HG03521 (cell line): ENCODE measurements around the gene PELI3.
A peak's percentile ranks its signal among the peaks of the same experiment; 100 is the strongest.

Experiments used
- ATAC-seq: cut with Tn5 transposase; IDR thresholded peaks from one replicate; pipeline ENCODE4 v1.9.1; 2021; ENCODE audit warnings: mild to moderate bottlenecking, moderate library complexity; ENCODE audit not compliant: unreplicated experiment

Gene PELI3

GRCh38 chr11:66473608-66474515 is 7.2 kb downstream of the PELI3 start:
- no peak for ATAC-seq

- ATAC-seq = no peak
Measured at GRCh38 chr11:66475349-66476172, 8.9 kb downstream of the PELI3 start.

GRCh38 chr11:66476173-66476840 is 9.6 kb downstream of the PELI3 start:
- ATAC-seq = no peak

DNA sequence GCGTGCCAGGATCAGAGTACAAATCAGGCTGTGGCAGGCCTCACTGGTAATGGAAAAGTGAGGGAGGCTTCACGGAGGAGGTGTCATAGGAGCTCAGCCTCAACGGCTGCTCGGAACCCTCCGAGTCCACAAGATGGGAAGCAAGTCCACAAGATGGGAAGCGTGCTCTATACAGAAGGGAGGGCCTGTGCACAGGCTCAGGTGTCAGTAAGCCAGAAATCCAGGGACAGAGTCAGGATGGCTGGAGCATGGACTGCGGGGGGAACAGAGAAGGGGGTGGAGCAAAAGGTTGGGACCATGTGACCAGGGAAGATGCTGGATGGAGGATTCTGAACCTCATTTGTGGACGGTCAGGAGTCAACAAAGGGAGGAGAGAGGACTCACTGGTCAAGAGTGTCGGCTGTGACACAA is 10.1 kb downstream of the PELI3 start:
- ATAC-seq = no peak

DNA sequence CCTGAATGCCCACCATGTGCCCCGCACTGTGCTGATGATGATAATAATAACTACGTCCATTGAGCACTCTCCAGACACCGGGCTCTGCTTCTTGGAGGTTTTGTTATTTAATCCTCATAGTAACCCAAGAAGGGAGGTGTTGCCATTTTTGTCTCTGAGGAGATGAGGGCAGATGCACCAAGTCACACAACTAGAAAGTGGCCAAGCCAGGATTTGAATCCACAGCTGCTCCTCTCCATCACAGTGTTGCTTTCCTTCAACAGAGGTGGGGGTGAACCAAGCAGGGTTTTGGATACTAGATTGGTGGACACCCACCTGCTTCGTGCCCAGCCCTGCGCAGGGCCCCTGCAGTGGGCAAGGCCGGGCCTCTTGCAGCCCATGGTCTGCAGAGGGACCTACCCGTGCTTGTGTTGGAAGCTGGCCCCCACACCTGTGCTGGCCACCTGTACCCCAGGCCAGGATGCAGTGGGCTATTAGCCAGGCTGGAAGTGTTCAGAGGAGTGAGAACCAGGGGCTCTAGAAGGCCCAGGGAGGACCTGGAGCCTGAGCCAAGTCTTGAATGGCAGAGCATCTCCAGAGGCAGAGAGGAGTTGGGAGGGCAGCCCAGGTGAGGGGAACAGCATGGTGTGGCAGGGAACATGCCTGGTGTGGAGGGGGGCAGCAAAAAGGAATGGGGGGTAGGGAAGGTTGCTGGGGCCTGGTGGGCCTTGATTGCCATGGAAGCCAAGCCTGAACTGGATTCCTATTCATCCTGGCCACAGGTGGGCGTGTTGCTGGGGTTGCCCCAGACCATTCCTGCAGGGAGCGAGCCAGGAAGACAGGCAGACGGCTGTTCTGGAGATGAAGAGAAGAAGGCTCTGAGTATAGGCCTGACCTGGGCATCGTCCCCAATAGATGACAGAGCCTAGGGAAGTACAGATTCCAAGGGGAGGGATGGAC is 10.8 kb downstream of the PELI3 start:
- no peak for ATAC-seq

- no peak for ATAC-seq
Measured at GRCh38 chr11:66478729-66479393, 12.2 kb downstream of the PELI3 start.

DNA sequence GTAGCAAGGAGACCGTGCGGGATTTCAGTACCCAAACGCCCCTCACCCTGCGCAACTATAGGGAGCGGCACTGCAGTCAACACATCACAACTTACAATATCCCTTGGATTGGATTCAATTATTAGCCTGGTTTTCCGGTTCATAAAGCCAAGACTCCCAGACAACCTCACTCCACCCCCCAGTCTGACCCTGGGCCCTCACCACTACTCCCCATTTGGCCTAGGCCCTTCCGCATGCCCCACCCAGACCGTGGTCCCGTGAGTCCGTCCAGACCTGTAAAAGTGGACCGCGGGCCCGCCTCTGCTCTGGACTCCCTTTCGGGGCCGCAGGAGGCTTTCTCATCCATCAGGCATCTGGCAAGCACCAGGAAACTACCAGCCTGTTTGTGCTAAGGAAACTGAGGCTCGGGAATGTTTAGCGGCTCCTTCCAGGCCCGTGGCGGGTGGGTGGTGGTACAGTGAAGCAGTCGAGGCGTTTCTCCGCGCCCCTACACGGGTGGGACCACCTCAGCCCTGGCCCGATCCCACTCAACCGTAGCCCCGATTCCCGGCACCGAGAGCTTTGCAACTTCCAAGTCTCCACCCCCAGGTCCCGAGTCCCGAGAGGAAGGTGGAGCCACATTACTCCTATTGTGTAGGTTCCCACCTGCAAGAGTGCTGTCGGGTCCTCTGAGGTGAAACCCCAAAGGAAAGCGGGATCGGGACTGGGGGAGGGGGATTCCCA is 12.8 kb downstream of the PELI3 start:
- ATAC-seq = peak; percentile 1

DNA sequence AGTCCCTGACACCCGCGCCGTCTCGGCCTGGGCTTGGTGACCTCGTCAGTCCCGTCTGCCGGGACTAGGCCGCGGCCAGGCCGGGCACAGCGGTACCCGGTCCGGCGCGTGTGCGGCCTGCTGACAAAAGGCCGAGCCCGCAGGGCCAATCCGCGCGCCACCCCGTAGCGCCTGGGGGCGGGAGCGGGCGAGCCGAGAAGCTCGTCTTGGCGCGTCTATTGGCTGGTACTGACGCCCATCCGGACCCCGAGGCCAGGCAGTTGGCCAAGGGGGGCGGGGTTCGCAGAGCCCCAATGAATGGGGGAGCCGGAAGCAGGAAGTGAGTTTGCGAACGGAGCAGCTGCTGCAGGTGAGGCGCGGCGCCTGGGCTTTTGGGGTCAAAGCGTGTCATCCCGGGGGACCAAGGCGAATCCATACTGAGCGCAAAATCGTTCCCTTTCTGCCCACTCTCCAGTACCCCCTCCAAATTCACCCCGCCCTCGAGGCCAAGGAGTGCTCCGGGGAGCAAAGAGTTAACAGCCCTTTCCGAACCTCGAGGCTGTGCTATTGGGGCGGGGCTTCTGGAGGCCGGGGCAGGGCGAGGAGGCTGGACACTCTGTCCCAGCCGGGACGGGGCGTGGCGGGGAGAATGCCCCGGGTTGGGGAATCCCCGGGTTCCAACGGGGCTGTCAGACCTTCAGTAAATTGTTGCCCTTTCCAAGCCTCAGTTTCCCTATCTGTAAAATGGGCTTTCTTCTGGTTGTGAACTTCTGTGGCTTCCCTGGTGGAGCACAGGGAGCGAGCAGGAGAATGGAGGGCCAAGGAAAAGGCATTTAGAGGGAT is 13.6 kb downstream of the PELI3 start, which contains the start of gene DPP3:
Gene DPP3, plus strand, starts transcription at position 318 of the 822 bp plus-strand sequence. CDS start 1,767 bp downstream, outside the sequence.
- ATAC-seq = peak; percentile 88

GRCh38 chr11:66484806-66485380 is 18.2 kb downstream of the PELI3 start:
- ATAC-seq = no peak

- ATAC-seq = no peak
Measured at GRCh38 chr11:66488957-66489356, 22.3 kb downstream of the PELI3 start.

DNA sequence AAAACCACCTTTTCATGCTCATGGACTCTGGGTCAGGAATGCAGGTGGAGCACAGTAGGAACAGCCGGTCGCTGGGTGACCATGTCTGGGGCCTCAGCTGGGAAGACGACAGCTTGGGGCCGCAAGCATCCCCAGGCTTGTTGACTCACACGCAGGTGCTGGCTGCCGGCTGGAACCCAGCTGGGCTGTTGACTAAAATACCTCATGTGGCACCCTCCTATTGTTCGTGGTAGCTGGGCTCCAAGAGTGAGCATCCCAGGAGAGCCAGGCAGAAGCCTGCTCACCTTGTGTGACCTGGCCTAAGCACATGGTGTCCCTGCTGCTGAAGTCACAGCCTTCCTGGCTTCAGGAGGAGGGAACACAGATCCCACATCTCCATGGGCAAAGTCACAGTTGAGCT is 22.9 kb downstream of the PELI3 start:
- ATAC-seq = no peak

DNA sequence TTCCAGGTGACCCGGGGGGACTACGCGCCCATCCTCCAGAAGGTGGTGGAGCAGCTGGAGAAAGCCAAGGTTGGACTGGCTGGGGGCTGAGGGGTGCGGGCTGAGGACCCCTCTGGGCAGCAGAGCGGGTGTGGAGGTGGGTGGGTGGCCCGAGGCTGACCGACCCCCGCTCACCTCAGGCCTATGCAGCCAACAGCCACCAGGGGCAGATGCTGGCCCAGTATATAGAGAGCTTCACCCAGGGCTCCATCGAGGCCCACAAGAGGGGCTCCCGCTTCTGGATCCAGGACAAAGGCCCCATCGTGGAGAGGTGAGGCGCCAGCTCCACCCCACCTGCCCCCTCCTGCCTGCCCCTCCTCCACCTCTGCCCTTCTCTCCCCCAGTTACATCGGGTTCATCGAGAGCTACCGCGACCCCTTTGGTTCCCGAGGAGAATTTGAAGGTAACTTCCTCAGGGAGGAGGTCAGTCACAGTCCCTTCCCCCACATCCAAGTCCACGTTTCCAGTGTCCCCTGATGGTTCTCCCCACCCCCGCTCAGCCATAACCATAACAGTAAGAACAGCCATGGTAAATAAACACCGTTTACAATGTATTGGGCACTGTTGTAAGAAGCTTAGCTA is 24.7 kb downstream of the PELI3 start:
- ATAC-seq = no peak

GRCh38 chr11:66492161-66492865 is 25.6 kb downstream of the PELI3 start:
- no peak for ATAC-seq

- no peak for ATAC-seq
Measured at GRCh38 chr11:66493130-66493529, 26.4 kb downstream of the PELI3 start.

DNA sequence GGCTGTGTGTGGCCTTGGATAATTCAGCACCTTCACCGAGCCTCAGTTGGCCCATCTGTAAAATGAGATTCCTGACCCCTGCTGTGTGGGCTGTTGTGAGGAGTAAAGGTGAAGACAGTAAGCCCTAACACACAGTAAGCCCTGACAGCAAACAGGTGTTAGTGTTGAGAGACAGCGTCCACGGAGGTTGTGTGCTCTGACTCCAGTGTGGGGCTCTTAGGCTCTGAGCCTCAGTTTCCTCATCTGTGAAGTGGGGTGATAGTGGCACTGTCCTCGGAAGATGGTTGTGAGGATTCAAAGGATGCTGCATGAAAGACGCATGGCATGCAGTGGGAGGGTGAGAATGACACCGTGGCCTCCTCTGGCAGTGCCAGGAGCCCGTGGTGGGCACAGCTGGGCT is 27.8 kb downstream of the PELI3 start:
- no peak for ATAC-seq

GRCh38 chr11:66494935-66495334 is 28.2 kb downstream of the PELI3 start:
- ATAC-seq = no peak

GRCh38 chr11:66495401-66495854 is 28.7 kb downstream of the PELI3 start:
- no peak for ATAC-seq
